Right atrium auricular region (tissue), 2 donors: ENCODE results near the gene SMARCA1. TPM values are rescaled to one million over a fixed set of nuclear protein-coding genes. Genes with fewer than 3 reads are reported as not detected.

ENCODE experiments used
- DNase-seq: peaks from one replicate; pipeline ENCODE4 v3.0.0-alpha.2; 2019; ENCODE audit warnings: low spot score
- H3K27ac ChIP-seq, 2 donors: fragments of 200-600 bp; sonication (generic); 1 replicate in 1 of 2; 2 replicates in 1 of 2; pipeline ENCODE4 v1.5.1; 2016 to 2019
- H3K27me3 ChIP-seq, 2 donors: fragments of 200-600 bp; sonication (generic); one replicate each; pipeline versions ENCODE4 v1.5.1 to v1.6.0; 2017 to 2019
- H3K36me3 ChIP-seq: fragments of 200-600 bp; sonication (generic); one replicate; pipeline ENCODE4 v1.5.1; 2016
- H3K4me1 ChIP-seq, 2 donors: fragments of 200-600 bp; sonication (generic); one replicate each; pipeline versions ENCODE4 v1.5.1 to v1.6.0; 2017 to 2019
- H3K4me3 ChIP-seq, 2 donors: fragments of 200-600 bp; sonication (generic); 1 replicate in 1 of 2; 2 replicates in 1 of 2; pipeline ENCODE4 v1.5.1; 2017 to 2019; ENCODE audit warnings: mild to moderate bottlenecking in 1 of 2, moderate library complexity in 1 of 2
- H3K9me3 ChIP-seq, 2 donors: fragments of 200-600 bp; sonication (generic); one replicate each; pipeline ENCODE4 v1.5.1; 2019
- CTCF ChIP-seq, 2 donors: fragments of 200-600 bp; sonication (generic); IDR thresholded peaks; one replicate each; pipeline ENCODE4 v1.5.1; 2019; ENCODE audit warnings: antibody characterized with exemption in 2 of 2
- total RNA-seq, 2 donors: library from RNA; depleted of rRNA; stranded (reverse); fragments of >200 nt; gene quantifications; one replicate each; pipeline ENCODE4 v1.1.0, GENCODE V29; 2016

Gene SMARCA1
- total RNA-seq, 2 donors from 2014 or later: 24.1 to 35.2 TPM

GRCh38 chrX:129478516-129478915 lies 44.8 kb downstream of the SMARCA1 start:
- Histone ChIP-seq H3K27me3 (no peaks in the 10 kb centered on the region), H3K9me3 (no peaks in the 10 kb centered on the region), H3K4me1 (no peaks in the 10 kb centered on the region), H3K27ac (no peak overlapping the region), H3K36me3 (no peaks in the 10 kb centered on the region), H3K4me3 (no peak overlapping the region)
- TF ChIP-seq CTCF (IDR thresholded peaks at IDR 0.05): no peak
- DNase-seq: no peak

- Histone ChIP-seq H3K27me3 (no peaks in the 10 kb centered on the region), H3K36me3 (peaks cover 15% of the 10 kb centered on the region), H3K9me3 (no peaks in the 10 kb centered on the region), H3K4me1 (no peaks in the 10 kb centered on the region), H3K27ac (no peak overlapping the region), H3K4me3 (no peak overlapping the region)
- no peak for TF ChIP-seq CTCF (IDR thresholded peaks at IDR 0.05)
- DNase-seq: no peak
These were observed 51.2 kb downstream of the SMARCA1 start for GRCh38 chrX:129472116-129472515.

GRCh38 chrX:129462707-129463106 lies 60.6 kb downstream of the SMARCA1 start:
- Histone ChIP-seq H3K4me1 (no peaks in the 10 kb centered on the region), H3K4me3 (no peak overlapping the region), H3K36me3 (peaks cover 1% of the 10 kb centered on the region), H3K27me3 (no peaks in the 10 kb centered on the region), H3K27ac (no peak overlapping the region), H3K9me3 (no peaks in the 10 kb centered on the region)
- TF ChIP-seq CTCF (IDR thresholded peaks at IDR 0.05): peak in 1 of 2 donors; percentile 19
- no peak for DNase-seq

GRCh38 chrX:129461801-129462456 lies 61.4 kb downstream of the SMARCA1 start:
- no peak overlapping the region for H3K27ac ChIP-seq
- no peaks in the 10 kb centered on the region for H3K36me3 ChIP-seq
- H3K9me3 ChIP-seq: no peaks in the 10 kb centered on the region
- no peak for DNase-seq
- TF ChIP-seq CTCF (IDR thresholded peaks at IDR 0.05): no peak
- no peaks in the 10 kb centered on the region for H3K4me1 ChIP-seq
- H3K4me3 ChIP-seq: no peak overlapping the region
- H3K27me3 ChIP-seq: no peaks in the 10 kb centered on the region

GRCh38 chrX:129452523-129452922 lies 70.8 kb downstream of the SMARCA1 start:
- TF ChIP-seq CTCF (IDR thresholded peaks at IDR 0.05): no peak
- Histone ChIP-seq H3K9me3 (no peaks in the 10 kb centered on the region), H3K27ac (no peak overlapping the region), H3K4me1 (no peaks in the 10 kb centered on the region), H3K36me3 (no peaks in the 10 kb centered on the region), H3K27me3 (no peaks in the 10 kb centered on the region), H3K4me3 (no peak overlapping the region)
- no peak for DNase-seq

- H3K27me3 ChIP-seq: no peaks in the 10 kb centered on the region
- no peaks in the 10 kb centered on the region for H3K9me3 ChIP-seq
- no peak overlapping the region for H3K27ac ChIP-seq
- TF ChIP-seq CTCF (IDR thresholded peaks at IDR 0.05): no peak
- no peak overlapping the region for H3K4me3 ChIP-seq
- no peaks in the 10 kb centered on the region for H3K4me1 ChIP-seq
- DNase-seq: no peak
- no peaks in the 10 kb centered on the region for H3K36me3 ChIP-seq
These were observed 73.2 kb downstream of the SMARCA1 start for GRCh38 chrX:129450123-129450522.
